ENCODE results near the gene SLC16A10. TPM values are rescaled to one million over a fixed set of nuclear protein-coding genes. Genes with fewer than 3 reads are reported as not detected.

Gene SLC16A10
- total and polyA plus RNA-seq, 2 experiments from 2014 or later = not detected

DNA sequence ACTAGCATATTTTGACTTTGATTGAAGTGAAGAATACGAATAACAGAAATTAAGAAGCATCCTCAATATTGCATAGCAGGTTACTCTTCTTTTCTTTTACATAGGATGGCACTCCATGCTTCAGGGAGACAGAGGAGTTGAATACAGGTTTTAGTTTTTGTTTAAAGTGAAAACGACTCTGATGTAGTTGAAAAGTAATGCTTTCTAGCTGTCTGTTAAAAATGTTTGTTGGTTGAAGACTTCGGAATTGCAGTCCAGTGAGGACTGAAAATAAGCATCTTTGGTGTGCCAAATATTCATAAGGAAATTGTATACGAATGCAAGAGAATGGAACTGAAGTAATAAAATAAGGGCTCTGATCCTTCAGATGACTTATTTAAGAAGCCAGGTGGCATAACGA is 618 bp upstream of the SLC16A10 start:
- peaks cover 58% of the 10 kb centered on the region for H3K27me3 ChIP-seq (replicated peaks; ENCODE audit: insufficient read depth)
- peak overlapping the region; percentile 64 for H3K4me3 ChIP-seq
- H3K79me2 ChIP-seq (ENCODE audit: insufficient read depth) = no peaks in the 10 kb centered on the region
- DNase-seq = no peak
- WGBS, 2 experiments (ENCODE audit: low coverage in 1 of 2, low lambda C conversion rate in 2 of 2, missing lambda C conversion rate in 2 of 2) = 2 to 3% methylated on average over 5 of the region's 5 CpGs
- peak overlapping the region; percentile 73 for H3K4me2 ChIP-seq (ENCODE audit: unreplicated experiment)
- H3K9ac ChIP-seq = no peak overlapping the region
- in situ Hi-C loops (cut with MboI) = no loop called here
- H3K9me2 ChIP-seq (ENCODE audit: insufficient read depth) = no peaks in the 10 kb centered on the region
- no peaks in the 10 kb centered on the region for H4K20me1 ChIP-seq (ENCODE audit: insufficient read depth)
- H3K27ac ChIP-seq = no peak overlapping the region
- peak overlapping the region; percentile 59; the same call in 1 of the 2 replicates for H2AFZ ChIP-seq
- H3K36me3 ChIP-seq (ENCODE audit: low read depth) = no peaks in the 10 kb centered on the region
- TF ChIP-seq EZH2 (IDR thresholded peaks at IDR 0.05; ENCODE audit: insufficient read depth, poor library complexity, severe bottlenecking) (no peak), EZH2phosphoT487 (IDR thresholded peaks at IDR 0.05; ENCODE audit: insufficient read depth, low read depth) (no peak)
- no peaks in the 10 kb centered on the region for H3K4me1 ChIP-seq (ENCODE audit: insufficient read depth)
- H3F3A ChIP-seq (ENCODE audit: insufficient read depth) = no peaks in the 10 kb centered on the region
- H3K9me3 ChIP-seq (ENCODE audit: low read depth) = no peaks in the 10 kb centered on the region

DNA sequence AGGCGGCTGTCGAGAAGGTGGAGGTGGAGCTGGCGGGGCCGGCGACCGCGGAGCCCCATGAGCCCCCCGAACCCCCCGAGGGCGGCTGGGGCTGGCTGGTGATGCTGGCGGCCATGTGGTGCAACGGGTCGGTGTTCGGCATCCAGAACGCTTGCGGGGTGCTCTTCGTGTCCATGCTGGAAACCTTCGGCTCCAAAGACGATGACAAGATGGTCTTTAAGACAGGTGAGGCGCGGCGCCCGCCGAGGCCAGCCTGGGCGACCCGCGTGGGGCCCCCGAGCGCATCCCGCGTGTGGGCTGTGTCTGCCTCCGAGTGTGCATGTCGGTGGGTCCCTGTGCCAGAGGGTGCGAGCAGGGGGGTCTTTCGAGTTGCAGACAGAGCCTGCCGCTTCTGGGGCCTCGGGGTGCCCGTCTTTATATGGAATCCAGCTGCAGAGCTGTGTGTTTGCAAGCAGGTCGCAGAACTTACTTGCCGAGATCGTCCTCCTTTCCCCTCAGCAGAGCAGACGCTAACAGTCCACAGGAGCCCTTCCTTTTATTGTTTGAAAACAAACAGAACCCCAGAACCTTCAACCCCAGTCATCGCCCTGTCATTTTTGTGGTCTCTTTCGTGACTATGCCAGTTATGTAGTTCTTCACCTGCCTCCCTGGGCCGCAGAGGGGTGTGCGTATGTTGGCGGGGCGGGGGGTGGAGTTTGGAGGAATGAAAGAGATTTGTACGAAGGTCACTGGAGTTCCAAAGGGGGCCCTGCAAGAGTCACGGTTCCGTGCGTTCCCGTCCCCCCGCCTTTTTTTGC is 766 bp downstream of the SLC16A10 start:
- H3K4me1 ChIP-seq (ENCODE audit: insufficient read depth) = no peaks in the 10 kb centered on the region
- DNase-seq = peak; percentile 6
- no peaks in the 10 kb centered on the region for H4K20me1 ChIP-seq (ENCODE audit: insufficient read depth)
- no peak overlapping the region for H3K9ac ChIP-seq
- peak overlapping the region; percentile 73 for H3K4me2 ChIP-seq (ENCODE audit: unreplicated experiment)
- H3K9me2 ChIP-seq (ENCODE audit: insufficient read depth) = no peaks in the 10 kb centered on the region
- H3K9me3 ChIP-seq (ENCODE audit: low read depth) = no peaks in the 10 kb centered on the region
- H3F3A ChIP-seq (ENCODE audit: insufficient read depth) = no peaks in the 10 kb centered on the region
- H2AFZ ChIP-seq = peak overlapping the region; percentile 59; the same call in 1 of the 2 replicates
- no peaks in the 10 kb centered on the region for H3K36me3 ChIP-seq (ENCODE audit: low read depth)
- 11 to 14% methylated on average over 31 to 38 of the region's 54 CpGs for WGBS, 2 experiments (ENCODE audit: low coverage in 1 of 2, low lambda C conversion rate in 2 of 2, missing lambda C conversion rate in 2 of 2)
- H3K27ac ChIP-seq = no peak overlapping the region
- in situ Hi-C loops (cut with MboI) = no loop called here
- H3K27me3 ChIP-seq (replicated peaks; ENCODE audit: insufficient read depth) = peaks cover 63% of the 10 kb centered on the region
- no peak for TF ChIP-seq EZH2phosphoT487 (IDR thresholded peaks at IDR 0.05; ENCODE audit: insufficient read depth, low read depth)
- peak; percentile 45 for TF ChIP-seq EZH2 (IDR thresholded peaks at IDR 0.05; ENCODE audit: insufficient read depth, poor library complexity, severe bottlenecking)
- H3K79me2 ChIP-seq (ENCODE audit: insufficient read depth) = no peaks in the 10 kb centered on the region
- H3K4me3 ChIP-seq = peak overlapping the region; percentile 64

DNA sequence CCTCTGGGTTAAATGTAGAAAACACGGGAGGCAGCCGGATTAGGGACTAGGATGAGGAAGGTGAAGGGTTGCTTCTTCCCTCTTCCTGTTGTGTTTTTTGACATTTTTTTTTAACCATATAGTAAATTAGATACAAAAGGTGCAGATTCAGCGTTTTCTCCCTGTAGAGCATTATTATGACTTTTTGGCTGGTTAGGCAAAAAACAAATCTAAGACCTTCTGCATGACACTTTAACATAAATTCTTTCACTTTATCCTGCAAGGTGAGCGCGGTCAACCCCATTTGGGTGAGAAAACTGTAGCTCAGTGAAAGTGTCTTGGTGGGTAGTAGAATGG is 1.3 kb downstream of the SLC16A10 start:
- TF ChIP-seq EZH2phosphoT487 (IDR thresholded peaks at IDR 0.05; ENCODE audit: insufficient read depth, low read depth) = peak; percentile 53; the same call in 1 of the 2 replicates
- peak; percentile 14 for TF ChIP-seq EZH2 (IDR thresholded peaks at IDR 0.05; ENCODE audit: insufficient read depth, poor library complexity, severe bottlenecking)
- Histone ChIP-seq H4K20me1 (ENCODE audit: insufficient read depth) (no peaks in the 10 kb centered on the region), H3K4me1 (ENCODE audit: insufficient read depth) (no peaks in the 10 kb centered on the region), H3K9me2 (ENCODE audit: insufficient read depth) (no peaks in the 10 kb centered on the region), H2AFZ (no peak overlapping the region), H3K36me3 (ENCODE audit: low read depth) (no peaks in the 10 kb centered on the region), H3K27me3 (replicated peaks; ENCODE audit: insufficient read depth) (peaks cover 65% of the 10 kb centered on the region), H3K4me3 (no peak overlapping the region), H3K4me2 (ENCODE audit: unreplicated experiment) (no peak overlapping the region), H3K79me2 (ENCODE audit: insufficient read depth) (no peaks in the 10 kb centered on the region), H3K9me3 (ENCODE audit: low read depth) (no peaks in the 10 kb centered on the region), H3F3A (ENCODE audit: insufficient read depth) (no peaks in the 10 kb centered on the region), H3K9ac (no peak overlapping the region), H3K27ac (no peak overlapping the region)
- 91 to 96% methylated on average over 5 of the region's 5 CpGs for WGBS, 2 experiments (ENCODE audit: low coverage in 1 of 2, low lambda C conversion rate in 2 of 2, missing lambda C conversion rate in 2 of 2)
- no peak for DNase-seq
- in situ Hi-C loops (cut with MboI) = no loop called here

DNA sequence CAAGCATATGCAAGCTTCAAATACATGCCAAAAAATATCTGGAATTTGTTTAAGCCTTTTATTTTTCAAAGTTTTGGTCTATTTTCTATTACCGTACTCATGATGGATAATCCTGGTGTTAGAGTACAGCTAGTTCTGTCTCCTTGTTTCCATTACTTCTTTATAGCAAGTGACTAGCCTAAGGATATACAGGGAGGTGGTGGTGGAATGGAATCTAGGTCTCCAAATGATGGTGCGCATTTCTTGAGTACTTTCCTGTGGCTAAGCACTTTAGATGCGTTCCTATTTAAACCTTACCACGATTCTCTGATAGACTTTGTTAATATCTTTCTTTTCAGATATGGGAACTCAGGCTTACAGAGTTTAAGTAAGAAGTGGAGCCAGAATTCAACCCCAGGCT is 3.5 kb downstream of the SLC16A10 start:
- WGBS, 2 experiments (ENCODE audit: low coverage in 1 of 2, low lambda C conversion rate in 2 of 2, missing lambda C conversion rate in 2 of 2) = 60 to 62% methylated on average over 4 of the region's 4 CpGs
- no peak for TF ChIP-seq EZH2phosphoT487 (IDR thresholded peaks at IDR 0.05; ENCODE audit: insufficient read depth, low read depth)
- no peak for TF ChIP-seq EZH2 (IDR thresholded peaks at IDR 0.05; ENCODE audit: insufficient read depth, poor library complexity, severe bottlenecking)

More for the DNA sequence above, 3.5 kb downstream of the SLC16A10 start:
- Histone ChIP-seq H3K79me2 (ENCODE audit: insufficient read depth) (no peaks in the 10 kb centered on the region), H3K4me3 (no peak overlapping the region), H3K36me3 (ENCODE audit: low read depth) (no peaks in the 10 kb centered on the region), H2AFZ (no peak overlapping the region), H3K9me2 (ENCODE audit: insufficient read depth) (no peaks in the 10 kb centered on the region), H3F3A (ENCODE audit: insufficient read depth) (no peaks in the 10 kb centered on the region), H3K27ac (no peak overlapping the region), H3K4me2 (ENCODE audit: unreplicated experiment) (no peak overlapping the region), H3K27me3 (replicated peaks; ENCODE audit: insufficient read depth) (peaks cover 71% of the 10 kb centered on the region), H3K9me3 (ENCODE audit: low read depth) (no peaks in the 10 kb centered on the region), H3K9ac (no peak overlapping the region), H4K20me1 (ENCODE audit: insufficient read depth) (no peaks in the 10 kb centered on the region), H3K4me1 (ENCODE audit: insufficient read depth) (no peaks in the 10 kb centered on the region)
- in situ Hi-C loops (cut with MboI) = no loop called here
- DNase-seq = no peak

Measured in GM23248 (cell line).